AG04450 (cell line): ENCODE measurements around the gene COG3. TPM values are rescaled to one million over a fixed set of nuclear protein-coding genes. Genes with fewer than 3 reads are reported as not detected.

Experiments used
- CTCF ChIA-PET: fragments of 300-600, 350-600 bp; formaldehyde crosslinking; extraction: SDS; loops from one replicate; lab custom pipeline; 2022; ENCODE audit warnings: antibody characterized with exemption, inconsistent platforms; lab: Charles Lee
- POLR2A ChIA-PET: fragments of 350-600 bp; formaldehyde crosslinking; extraction: SDS; loops from one replicate; lab custom pipeline; 2021; ENCODE audit warnings: antibody characterized with exemption, inconsistent platforms; lab: Yijun Ruan, JAX
- DNase-seq: peaks from one replicate; pipeline ENCODE4 v3.0.0-alpha.2; 2011; ENCODE audit warnings: low read depth, low spot score
- H3K27ac ChIP-seq: one replicate; pipeline ENCODE4 v1.5.1; 2012; ENCODE audit warnings: low read depth, low read length, control low read depth
- H3K27me3 ChIP-seq: one replicate; pipeline ENCODE4 v1.6.0; 2012; ENCODE audit warnings: low read length; ENCODE audit not compliant: control insufficient read depth, insufficient read depth
- H3K4me3 ChIP-seq: 2 replicates; pipeline ENCODE4 v1.5.1; 2011; ENCODE audit warnings: mild to moderate bottlenecking, low read depth, low read length, control low read depth
- H3K9me3 ChIP-seq: 2 replicates; pipeline ENCODE4 v1.5.1; 2012; ENCODE audit warnings: low read length; ENCODE audit not compliant: control insufficient read depth, insufficient read depth
- CTCF ChIP-seq: IDR thresholded peaks from 2 replicates; pipeline ENCODE4 v1.5.1; 2011; ENCODE audit warnings: low read depth, low read length, control low read depth, inconsistent platforms
- polyA plus RNA-seq: library from polyadenylated mRNA; depleted of rRNA; stranded (reverse); fragments of >200 nt; gene quantifications from 2 replicates; pipeline ENCODE4 v1.2.3, GENCODE V29; 2011

COG3 gene
- polyA plus RNA-seq, 1 experiment: 36.3 TPM

- no peak for TF ChIP-seq CTCF
- POLR2A ChIA-PET: no interaction called here
- Histone ChIP-seq H3K27me3 (peaks cover 4% of the 10 kb centered on the region), H3K27ac (no peak overlapping the region), H3K4me3 (no peak overlapping the region), H3K9me3 (no peaks in the 10 kb centered on the region)
- CTCF ChIA-PET: no interaction called here
- no peak for DNase-seq
These were observed 77.7 kb downstream of the COG3 start for GRCh38 chr13:45542391-45542790.

GRCh38 chr13:45542878-45543277 is 78.1 kb downstream of the COG3 start:
- Histone ChIP-seq H3K27me3 (peaks cover 7% of the 10 kb centered on the region), H3K9me3 (no peaks in the 10 kb centered on the region), H3K4me3 (no peak overlapping the region), H3K27ac (no peak overlapping the region)
- no peak for DNase-seq
- no peak for TF ChIP-seq CTCF
- ChIA-PET CTCF (no interaction called here), POLR2A (no interaction called here)

GRCh38 chr13:45544520-45544919 is 79.8 kb downstream of the COG3 start:
- CTCF ChIA-PET: interaction anchor here (1.4 kb wide), 1 partner anchor 9 kb away, joined by 4 read pairs; no protein-coding TSS in a partner anchor

GRCh38 chr13:45545686-45546409 is 81.1 kb downstream of the COG3 start:
- Histone ChIP-seq H3K27me3 (peaks cover 16% of the 10 kb centered on the region), H3K9me3 (no peaks in the 10 kb centered on the region), H3K4me3 (no peak overlapping the region), H3K27ac (no peak overlapping the region)
- TF ChIP-seq CTCF: no peak
- ChIA-PET CTCF (interaction anchor here (1.4 kb wide), 1 partner anchor 8 kb away, joined by 4 read pairs; no protein-coding TSS in a partner anchor), POLR2A (no interaction called here)
- no peak for DNase-seq

More at GRCh38 chr13:45544520-45544919, 79.8 kb downstream of the COG3 start:
- Histone ChIP-seq H3K4me3 (no peak overlapping the region), H3K27me3 (peaks cover 11% of the 10 kb centered on the region), H3K27ac (no peak overlapping the region), H3K9me3 (no peaks in the 10 kb centered on the region)
- no peak for TF ChIP-seq CTCF
- POLR2A ChIA-PET: no interaction called here
- DNase-seq: no peak

DNA sequence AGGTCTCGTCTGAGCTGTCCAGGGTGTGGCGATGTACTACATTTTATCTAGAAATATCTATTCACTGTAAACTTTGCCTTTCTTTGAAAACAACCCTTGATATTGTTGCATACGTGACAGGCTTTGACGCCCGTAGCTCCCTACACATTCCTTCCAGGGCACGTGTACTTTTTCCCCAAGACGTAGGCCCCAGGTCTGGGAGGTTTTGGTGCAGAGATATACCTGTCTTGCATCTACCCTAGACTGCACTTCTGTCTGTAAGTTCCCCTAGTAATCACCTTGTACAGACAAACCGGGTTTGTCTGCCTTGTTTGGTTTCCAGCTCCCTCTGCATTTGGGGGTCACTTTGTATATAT is 81.6 kb downstream of the COG3 start:
- Histone ChIP-seq H3K9me3 (no peaks in the 10 kb centered on the region), H3K27me3 (peaks cover 16% of the 10 kb centered on the region), H3K27ac (no peak overlapping the region), H3K4me3 (no peak overlapping the region)
- no peak for DNase-seq
- CTCF ChIA-PET: no interaction called here
- TF ChIP-seq CTCF: no peak
- POLR2A ChIA-PET: no interaction called here
